Endothelial cell of umbilical vein (primary cell): ENCODE data around the gene SORCS2. TPM values are rescaled to one million over a fixed set of nuclear protein-coding genes. Genes with fewer than 3 reads are reported as not detected.

Source experiments
- BruUV-seq: library from RNA; stranded (reverse); fragments of 400-500 nt; replicated peaks from 2 replicates; lab custom pipeline; 2021; lab: Mats Ljungman, UMichigan
- CTCF ChIA-PET: fragments of 300-600, 350-600 bp; sonication (Branson Sonifier 250); formaldehyde crosslinking; loops from one replicate; lab custom pipeline; 2021; ENCODE audit warnings: antibody characterized with exemption, inconsistent platforms; lab: Charles Lee
- POLR2A ChIA-PET: fragments of 300-600, 350-600 bp; sonication (Branson Sonifier 250); formaldehyde crosslinking; loops from one replicate; lab custom pipeline; 2021; ENCODE audit warnings: antibody characterized with exemption, inconsistent platforms; lab: Charles Lee
- DNase-seq: peaks from one replicate; pipeline ENCODE4 v3.0.0-alpha.2; 2011; ENCODE audit warnings: low read depth, low spot score
- FAIRE-seq: peaks from 2 replicates; lab custom pipeline; 2011; peaks lifted over from hg19 to GRCh38; lab: Jason Lieb, UNC
- H2AFZ ChIP-seq: 2 replicates; pipeline ENCODE4 v1.6.0; 2012; ENCODE audit warnings: low read depth, low read length, control low read depth, inconsistent platforms
- H3K27ac ChIP-seq: 2 replicates; pipeline ENCODE4 v1.5.1; 2011; ENCODE audit warnings: low read depth, mild to moderate bottlenecking, control low read depth, low read length, moderate library complexity; ENCODE audit not compliant: insufficient read depth
- H3K27me3 ChIP-seq, 2 experiments: 2 replicates each; pipeline versions ENCODE4 v1.6.0 to v1.6.1; 2011; ENCODE audit warnings: low read length in 2 of 2, mixed read lengths in 1 of 2; ENCODE audit not compliant: control insufficient read depth in 2 of 2, insufficient read depth in 2 of 2
- H3K36me3 ChIP-seq, 2 experiments: 2 replicates in 1 of 2; 3 replicates in 1 of 2; pipeline ENCODE4 v1.5.1; 2011; ENCODE audit warnings: low read length in 2 of 2, mild to moderate bottlenecking in 1 of 2, moderate library complexity in 1 of 2; ENCODE audit not compliant: control insufficient read depth in 2 of 2, insufficient read depth in 2 of 2; ENCODE audit errors: extremely low read depth in 1 of 2
- H3K4me1 ChIP-seq: 3 replicates; pipeline ENCODE4 v1.5.1; 2011; ENCODE audit warnings: mild to moderate bottlenecking, low read length; ENCODE audit not compliant: control insufficient read depth, insufficient read depth; ENCODE audit errors: extremely low read depth
- H3K4me2 ChIP-seq: 2 replicates; pipeline ENCODE4 v1.6.1; 2011; ENCODE audit warnings: low read length, control low read depth, mixed read lengths; ENCODE audit not compliant: insufficient read depth
- H3K4me3 ChIP-seq, 3 experiments: fragments of 200-600 bp in 1 of 3; sonication (generic), shearing (Covaris generic) in 1 of 3; replicated peaks in 1 of 3; 2 replicates each; pipeline ENCODE4 v1.5.1; 2011 to 2016; ENCODE audit warnings: control low read depth in 3 of 3, low read length in 3 of 3, mild to moderate bottlenecking in 2 of 3, inconsistent platforms in 1 of 3, low read depth in 1 of 3, moderate library complexity in 1 of 3; ENCODE audit not compliant: insufficient read depth in 1 of 3
- H3K79me2 ChIP-seq: 2 replicates; pipeline ENCODE4 v1.6.0; 2012; ENCODE audit warnings: low read length, inconsistent platforms; ENCODE audit not compliant: control insufficient read depth, insufficient read depth
- H3K9ac ChIP-seq: replicated peaks from 2 replicates; pipeline ENCODE3; 2011; ENCODE audit warnings: low read length, control low read depth; ENCODE audit not compliant: insufficient read depth; ENCODE audit errors: extremely low read depth
- H3K9me1 ChIP-seq: replicated peaks from 3 replicates; pipeline ENCODE4 v1.6.0; 2011; ENCODE audit warnings: mild to moderate bottlenecking, low read length; ENCODE audit not compliant: control insufficient read depth, insufficient read depth; ENCODE audit errors: extremely low read depth
- H3K9me3 ChIP-seq: replicated peaks from 2 replicates; pipeline ENCODE4 v1.5.1; 2012; ENCODE audit warnings: low read length, inconsistent platforms; ENCODE audit not compliant: control insufficient read depth, insufficient read depth
- H4K20me1 ChIP-seq: replicated peaks from 2 replicates; pipeline ENCODE3; 2011; ENCODE audit warnings: mild to moderate bottlenecking, low read length; ENCODE audit not compliant: control insufficient read depth, insufficient read depth; ENCODE audit errors: extremely low read depth
- EZH2 ChIP-seq: IDR thresholded peaks from 2 replicates; pipeline ENCODE4 v1.6.1; 2012; ENCODE audit warnings: borderline replicate concordance, low read depth, mild to moderate bottlenecking, moderate library complexity, low read length, inconsistent platforms; ENCODE audit not compliant: severe bottlenecking
- JUN ChIP-seq: IDR thresholded peaks from 2 replicates; pipeline ENCODE4 v1.6.1; 2011; ENCODE audit warnings: borderline replicate concordance, low read depth; ENCODE audit not compliant: insufficient read length, insufficient read depth
- MYC ChIP-seq: IDR thresholded peaks from one replicate; pipeline ENCODE4 v1.6.1; 2011; ENCODE audit warnings: mild to moderate bottlenecking, low read depth, low read length
- POLR2A ChIP-seq: IDR thresholded peaks from 2 replicates; pipeline ENCODE4 v1.6.1; 2012; ENCODE audit warnings: low read depth, mild to moderate bottlenecking, control low read depth, low read length
- POLR2AphosphoS5 ChIP-seq: IDR thresholded peaks from 2 replicates; pipeline ENCODE4 v1.6.1; 2012; ENCODE audit warnings: low read depth, mild to moderate bottlenecking, control low read depth, low read length, moderate library complexity; ENCODE audit not compliant: insufficient read depth
- dilution Hi-C: fragments of 300-500 bp; cut with MboI; formaldehyde crosslinking; loops from one replicate; pipeline ENCODE4 v1.15.0; 2019; ENCODE audit warnings: low sequenced_read_pairs; ENCODE audit not compliant: extremely low pct_ligation_motif_present
- intact Hi-C: fragments of 100-400 bp; cut with micrococcal nuclease; formaldehyde crosslinking; loops from one replicate; pipeline ENCODE4 v1.10.0; 2022
- polyA plus RNA-seq, 4 experiments: library from polyadenylated mRNA; depleted of rRNA in 3 of 4; stranded (reverse) in 3 of 4; unstranded in 1 of 4; fragments of >200 nt; gene quantifications; 2 replicates each; pipeline versions ENCODE4 v1.2.1 to v1.2.3, GENCODE V29; 2011 to 2012; ENCODE audit warnings: missing spikeins in 1 of 4
- total RNA-seq: library from RNA; stranded (reverse); gene quantifications from 2 replicates; pipeline ENCODE4 v1.2.3, GENCODE V29; 2021
- TF ChIP-seq, protein P1 (sequence below): IDR thresholded peaks from 2 replicates; pipeline ENCODE4 v1.6.1; 2011; ENCODE audit not compliant: insufficient read depth, insufficient read length
- TF ChIP-seq, protein P2 (sequence below), 2 donors: IDR thresholded peaks; 1 replicate in 1 of 2; 2 replicates in 1 of 2; pipeline ENCODE4 v1.5.1; 2011; ENCODE audit warnings: low read length in 2 of 2, mild to moderate bottlenecking in 2 of 2, moderate library complexity in 2 of 2, control low read depth in 1 of 2, inconsistent platforms in 1 of 2, low read depth in 1 of 2; ENCODE audit not compliant: insufficient read depth in 1 of 2; ENCODE audit errors: extremely low read depth in 1 of 2

Gene SORCS2
- total and polyA plus RNA-seq, 2 donors (not counting 3 experiments of a cell fraction or from before 2014, with no cell fraction given) = not detected

DNA sequence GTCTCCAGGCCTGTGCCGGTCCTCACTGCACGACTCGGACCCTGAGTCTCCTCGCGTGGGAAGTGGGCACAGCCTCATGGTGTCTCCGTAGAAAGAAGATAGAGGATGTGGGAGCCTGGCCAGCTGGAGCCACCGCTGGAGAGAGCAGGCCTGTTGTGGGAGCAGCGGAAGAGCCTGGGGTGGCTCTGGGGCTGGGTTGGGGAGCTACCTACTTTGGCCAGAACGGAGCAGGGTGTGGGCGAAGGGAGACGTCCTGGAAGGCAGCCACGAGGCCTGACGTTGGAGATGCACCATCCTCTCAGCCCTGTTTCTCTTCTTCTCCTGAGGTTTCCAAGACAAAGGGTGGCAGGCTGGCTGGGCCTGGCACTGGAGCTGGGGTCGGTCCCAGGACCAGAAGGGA, 93.8 kb downstream of the SORCS2 start:
- ChIA-PET CTCF (no interaction called here), POLR2A (no interaction called here)
- Histone ChIP-seq H3K9me3 (no peaks in the 10 kb centered on the region), H2AFZ (no peak overlapping the region), H3K27me3 (peaks cover 0 to 5% of the 10 kb centered on the region in 2 experiments), H3K27ac (no peak overlapping the region), H3K36me3 (no peaks in the 10 kb centered on the region), H3K79me2 (no peaks in the 10 kb centered on the region), H4K20me1 (no peaks in the 10 kb centered on the region), H3K4me1 (no peaks in the 10 kb centered on the region), H3K9ac (no peak overlapping the region), H3K4me2 (no peak overlapping the region), H3K4me3 (no peak overlapping the region), H3K9me1 (no peaks in the 10 kb centered on the region)
- intact Hi-C loops = no loop called here
- dilution Hi-C loops = no loop called here
- TF ChIP-seq MYC (no peak), EZH2 (no peak), POLR2AphosphoS5 (no peak), JUN (no peak), POLR2A (no peak)
- TF ChIP-seq, protein P1, sequence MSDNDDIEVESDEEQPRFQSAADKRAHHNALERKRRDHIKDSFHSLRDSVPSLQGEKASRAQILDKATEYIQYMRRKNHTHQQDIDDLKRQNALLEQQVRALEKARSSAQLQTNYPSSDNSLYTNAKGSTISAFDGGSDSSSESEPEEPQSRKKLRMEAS = no peak
- TF ChIP-seq, protein P2, sequence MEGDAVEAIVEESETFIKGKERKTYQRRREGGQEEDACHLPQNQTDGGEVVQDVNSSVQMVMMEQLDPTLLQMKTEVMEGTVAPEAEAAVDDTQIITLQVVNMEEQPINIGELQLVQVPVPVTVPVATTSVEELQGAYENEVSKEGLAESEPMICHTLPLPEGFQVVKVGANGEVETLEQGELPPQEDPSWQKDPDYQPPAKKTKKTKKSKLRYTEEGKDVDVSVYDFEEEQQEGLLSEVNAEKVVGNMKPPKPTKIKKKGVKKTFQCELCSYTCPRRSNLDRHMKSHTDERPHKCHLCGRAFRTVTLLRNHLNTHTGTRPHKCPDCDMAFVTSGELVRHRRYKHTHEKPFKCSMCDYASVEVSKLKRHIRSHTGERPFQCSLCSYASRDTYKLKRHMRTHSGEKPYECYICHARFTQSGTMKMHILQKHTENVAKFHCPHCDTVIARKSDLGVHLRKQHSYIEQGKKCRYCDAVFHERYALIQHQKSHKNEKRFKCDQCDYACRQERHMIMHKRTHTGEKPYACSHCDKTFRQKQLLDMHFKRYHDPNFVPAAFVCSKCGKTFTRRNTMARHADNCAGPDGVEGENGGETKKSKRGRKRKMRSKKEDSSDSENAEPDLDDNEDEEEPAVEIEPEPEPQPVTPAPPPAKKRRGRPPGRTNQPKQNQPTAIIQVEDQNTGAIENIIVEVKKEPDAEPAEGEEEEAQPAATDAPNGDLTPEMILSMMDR (IDR thresholded peaks at IDR 0.05; ENCODE audit: extremely low read depth in 1 of 2, insufficient read depth in 1 of 2, low read depth in 1 of 2, low read length in 2 of 2) = no peak
- DNase-seq = no peak
- FAIRE-seq = no peak
- BruUV-seq = no TSS peak
